Lower lobe of right lung (tissue), 2 donors: ENCODE results near the gene THBS3. TPM values are rescaled to one million over a fixed set of nuclear protein-coding genes. Genes with fewer than 3 reads are reported as not detected.
A peak's percentile ranks its signal among the peaks of the same experiment; 100 is the strongest.
"Not testable (repeated sequence)": the region's sequence is repeated elsewhere in the genome, so short reads cannot be mapped to it uniquely, and the experiment has no call there.

Source experiments
- ATAC-seq, 2 donors: fragments of 200-7000 bp; cut with Tn5 transposase; one replicate each; pipeline ENCODE4 v1.9.1; 2020 to 2022; ENCODE audit warnings: mild to moderate bottlenecking in 2 of 2, moderate library complexity in 2 of 2
- DNase-seq: peaks from one replicate; pipeline ENCODE4 v3.0.0-alpha.2; 2020
- H3K27ac ChIP-seq: fragments of 200-600 bp; one replicate; pipeline ENCODE4 v1.8.0; 2022
- H3K27me3 ChIP-seq: fragments of 200-600 bp; one replicate; pipeline ENCODE4 v1.8.0; 2022; ENCODE audit warnings: low read depth
- H3K36me3 ChIP-seq: fragments of 200-600 bp; one replicate; pipeline ENCODE4 v1.8.0; 2022; ENCODE audit warnings: mild to moderate bottlenecking
- H3K4me1 ChIP-seq: fragments of 200-600 bp; one replicate; pipeline ENCODE4 v1.8.0; 2022
- H3K4me3 ChIP-seq: fragments of 200-600 bp; one replicate; pipeline ENCODE4 v1.8.0; 2022; ENCODE audit warnings: mild to moderate bottlenecking
- H3K9me3 ChIP-seq: fragments of 200-600 bp; one replicate; pipeline ENCODE4 v1.8.0; 2022
- CTCF ChIP-seq: fragments of 200-600 bp; IDR thresholded peaks from one replicate; pipeline ENCODE4 v1.8.0; 2022; ENCODE audit warnings: antibody characterized with exemption, mild to moderate bottlenecking
- intact Hi-C: fragments of 100-400 bp; cut with DNase I; formaldehyde crosslinking; loops from one replicate; pipeline ENCODE4 v1.11.0; 2022
- total RNA-seq: library from RNA; stranded (reverse); fragmentation: NEBNext Ultra II Directional; extraction: Animal tissue kit (Norgen Biotek cat#: 25700); gene quantifications from one replicate; pipeline ENCODE4 v1.2.1, GENCODE V29; 2021
- donor health status: DM: no; HTN: yes; CAD: no; lungs with severe emphysema.

Gene THBS3
- total RNA-seq, 1 donor from 2014 or later = 24.4 TPM

GRCh38 chr1:155228096-155228427 is 20.4 kb upstream of the THBS3 start:
- Histone ChIP-seq H3K36me3 (no peaks in the 10 kb centered on the region), H3K27ac (peak overlapping the region; percentile 86), H3K27me3 (no peaks in the 10 kb centered on the region), H3K4me3 (peak overlapping the region; percentile 69), H3K9me3 (no peaks in the 10 kb centered on the region), H3K4me1 (peaks cover 39% of the 10 kb centered on the region)
- no peak for DNase-seq
- no peak for ATAC-seq
- intact Hi-C loops = no loop called here
- TF ChIP-seq CTCF = no peak

GRCh38 chr1:155227261-155228095 is 19.8 kb upstream of the THBS3 start:
- Histone ChIP-seq H3K36me3 (no peaks in the 10 kb centered on the region), H3K4me3 (peak overlapping the region; percentile 69), H3K9me3 (no peaks in the 10 kb centered on the region), H3K27ac (peak overlapping the region; percentile 86), H3K27me3 (no peaks in the 10 kb centered on the region), H3K4me1 (peaks cover 39% of the 10 kb centered on the region)
- peak; percentile 99 for ATAC-seq
- no peak for TF ChIP-seq CTCF
- intact Hi-C loops = no loop called here
- peak; percentile 98 for DNase-seq

- intact Hi-C loops = no loop called here
- ATAC-seq (peak; percentile 61 to 70), DNase-seq (peak; percentile 78)
- TF ChIP-seq CTCF = no peak
- peaks cover 39% of the 10 kb centered on the region for H3K4me1 ChIP-seq
- peak overlapping the region; percentile 86 for H3K27ac ChIP-seq
- H3K36me3 ChIP-seq = no peaks in the 10 kb centered on the region
- peak overlapping the region; percentile 69 for H3K4me3 ChIP-seq
- H3K9me3 ChIP-seq = no peaks in the 10 kb centered on the region
- H3K27me3 ChIP-seq = no peaks in the 10 kb centered on the region
Observed at GRCh38 chr1:155226910-155227260, 19.2 kb upstream of the THBS3 start.

- no peaks in the 10 kb centered on the region for H3K9me3 ChIP-seq
- no peaks in the 10 kb centered on the region for H3K36me3 ChIP-seq
- DNase-seq (peak; percentile 88), ATAC-seq (peak; percentile 72 to 74)
- H3K4me3 ChIP-seq = peak overlapping the region; percentile 69
- H3K27ac ChIP-seq = peak overlapping the region; percentile 86
- TF ChIP-seq CTCF = peak; percentile 53
- intact Hi-C loops = no loop called here
- H3K27me3 ChIP-seq = no peaks in the 10 kb centered on the region
- H3K4me1 ChIP-seq = peaks cover 39% of the 10 kb centered on the region
Observed at GRCh38 chr1:155226188-155226909, 18.7 kb upstream of the THBS3 start.

- intact Hi-C loops, ATAC-seq, DNase-seq: not testable (repeated sequence)
Observed at GRCh38 chr1:155225404-155225759, 17.7 kb upstream of the THBS3 start.

GRCh38 chr1:155223047-155223446 is 15.3 kb upstream of the THBS3 start:
- TF ChIP-seq CTCF = no peak
- Histone ChIP-seq H3K4me3 (no peak overlapping the region), H3K27me3 (no peaks in the 10 kb centered on the region), H3K4me1 (peaks cover 53% of the 10 kb centered on the region), H3K9me3 (no peaks in the 10 kb centered on the region), H3K36me3 (no peaks in the 10 kb centered on the region), H3K27ac (no peak overlapping the region)
- intact Hi-C loops = no loop called here
- ATAC-seq (no peak), DNase-seq (no peak)

More at GRCh38 chr1:155225404-155225759, 17.7 kb upstream of the THBS3 start:
- H3K4me3 ChIP-seq, H3K27me3 ChIP-seq, H3K9me3 ChIP-seq, H3K36me3 ChIP-seq, H3K27ac ChIP-seq: not testable (repeated sequence)
- H3K4me1 ChIP-seq = peaks cover 40% of the 10 kb centered on the region

- intact Hi-C loops, ATAC-seq, DNase-seq, H3K9me3 ChIP-seq, H3K36me3 ChIP-seq, H3K4me3 ChIP-seq, H3K27me3 ChIP-seq: not testable (repeated sequence)
- Histone ChIP-seq H3K4me1 (peaks cover 33% of the 10 kb centered on the region), H3K27ac (peak overlapping the region; percentile 18)
Observed at GRCh38 chr1:155220211-155220965, 12.7 kb upstream of the THBS3 start.
